GM13977 (cell line): ENCODE data around the gene PRDM16.

ENCODE experiments used
- DNase-seq: peaks from one replicate; pipeline ENCODE4 v3.0.0; 2012; ENCODE audit warnings: low spot score
- CTCF ChIP-seq: IDR thresholded peaks from 2 replicates; pipeline ENCODE4 v1.5.1; 2012; ENCODE audit warnings: mild to moderate bottlenecking, control low read depth; ENCODE audit not compliant: insufficient read depth; ENCODE audit errors: extremely low read depth, missing control alignments
- in situ Hi-C: fragments of 300-500 bp; cut with MboI; formaldehyde crosslinking; loops from one replicate; pipeline ENCODE4 v1.12.0; 2022; ENCODE audit warnings: low sequenced_read_pairs, low pct_unique_long_range_greater_than_20kb, mixed read lengths, inconsistent platforms; ENCODE audit not compliant: unreplicated experiment

Gene PRDM16

GRCh38 chr1:3415260-3416090 is 346.5 kb downstream of the PRDM16 start:
- in situ Hi-C loops = no loop called here
- TF ChIP-seq CTCF = no peak
- no peak for DNase-seq

GRCh38 chr1:3417082-3417739 is 348.2 kb downstream of the PRDM16 start:
- in situ Hi-C loops = no loop called here
- TF ChIP-seq CTCF = peak; percentile 33
- no peak for DNase-seq

- DNase-seq = no peak
- no peak for TF ChIP-seq CTCF
- in situ Hi-C loops = no loop called here
Measured at GRCh38 chr1:3417934-3418333, 348.9 kb downstream of the PRDM16 start.

GRCh38 chr1:3418600-3418999 is 349.6 kb downstream of the PRDM16 start:
- DNase-seq = no peak
- in situ Hi-C loops = no loop called here
- no peak for TF ChIP-seq CTCF

GRCh38 chr1:3419415-3420204 is 350.6 kb downstream of the PRDM16 start:
- in situ Hi-C loops = loop anchor here (10.0 kb wide), 1 partner anchor 1005 kb away; the partner anchor contains the start of gene PEX10
- no peak for DNase-seq
- TF ChIP-seq CTCF = no peak

- DNase-seq = no peak
- in situ Hi-C loops = loop anchor here (10.0 kb wide), 1 partner anchor 1006 kb away; the partner anchor contains the start of gene PEX10
- no peak for TF ChIP-seq CTCF
Measured at GRCh38 chr1:3420218-3420951, 351.4 kb downstream of the PRDM16 start.
